Cerebellar cortex (tissue), 1 donor: ENCODE results near the gene CCDC6.
A peak's percentile ranks its signal among the peaks of the same experiment; 100 is the strongest.
"Not testable (repeated sequence)": the region's sequence is repeated elsewhere in the genome, so short reads cannot be mapped to it uniquely, and the experiment has no call there.

Experiments
- DNase-seq: peaks from one replicate; pipeline ENCODE4 v3.0.0-alpha.2; 2015; ENCODE audit warnings: low spot score

Gene CCDC6

DNA sequence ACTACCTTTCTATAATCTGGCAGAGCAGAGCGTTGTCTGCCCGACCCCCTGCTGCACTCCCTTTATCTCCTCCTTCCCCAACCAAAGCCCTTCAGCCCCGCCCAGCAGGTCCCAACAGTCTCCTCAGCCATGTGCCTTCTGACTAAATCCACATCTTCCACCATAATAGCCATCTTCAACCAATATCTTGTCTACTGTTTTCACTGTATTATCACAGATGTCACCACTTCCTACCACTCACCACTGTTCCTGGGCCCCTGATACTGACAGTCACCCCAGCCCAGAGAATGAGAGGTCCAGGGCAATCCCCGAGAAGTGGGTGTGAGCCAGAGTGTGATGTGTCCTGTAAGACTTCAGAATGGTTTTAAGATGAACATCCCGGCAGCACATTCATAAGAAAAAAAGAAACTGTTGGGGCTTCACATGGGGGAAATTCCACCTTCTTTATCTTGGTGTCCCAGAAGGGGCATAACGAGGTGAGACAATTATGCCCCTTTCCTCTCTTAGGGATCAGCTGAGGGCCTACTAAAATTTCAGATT, 25.3 kb downstream of the CCDC6 start:
- no peak for DNase-seq

DNA sequence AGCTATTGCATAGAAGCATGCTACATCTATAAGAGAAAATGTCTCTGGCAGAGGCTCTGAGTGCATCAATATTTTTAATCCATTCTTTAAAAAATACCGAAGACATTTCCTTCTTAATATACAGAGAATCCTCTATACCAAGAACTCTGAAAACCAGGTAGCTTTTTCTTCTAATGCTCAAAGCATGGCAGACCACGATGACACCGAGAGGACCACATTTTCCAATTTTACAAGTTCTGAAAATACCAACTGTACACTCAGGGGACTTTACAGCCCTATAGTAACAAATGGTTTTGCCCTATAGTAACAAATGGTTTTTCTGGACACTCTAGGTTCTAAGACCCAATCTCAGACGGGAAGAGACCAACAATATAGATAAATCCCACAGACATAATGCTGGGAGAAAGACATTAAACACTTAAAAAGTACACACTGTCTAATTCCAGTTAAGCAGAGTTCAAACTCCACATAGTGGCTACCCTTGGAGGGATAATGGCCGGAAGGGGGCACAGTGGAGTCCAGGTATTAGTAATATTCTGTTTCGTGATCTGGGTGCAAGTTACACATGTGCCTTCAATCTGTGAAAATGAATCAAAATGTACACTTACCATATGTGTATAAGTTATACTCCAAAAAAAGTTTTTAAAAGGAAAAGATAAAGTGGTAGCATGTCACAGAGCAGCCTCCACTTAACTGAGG, 26.2 kb downstream of the CCDC6 start:
- no peak for DNase-seq

DNA sequence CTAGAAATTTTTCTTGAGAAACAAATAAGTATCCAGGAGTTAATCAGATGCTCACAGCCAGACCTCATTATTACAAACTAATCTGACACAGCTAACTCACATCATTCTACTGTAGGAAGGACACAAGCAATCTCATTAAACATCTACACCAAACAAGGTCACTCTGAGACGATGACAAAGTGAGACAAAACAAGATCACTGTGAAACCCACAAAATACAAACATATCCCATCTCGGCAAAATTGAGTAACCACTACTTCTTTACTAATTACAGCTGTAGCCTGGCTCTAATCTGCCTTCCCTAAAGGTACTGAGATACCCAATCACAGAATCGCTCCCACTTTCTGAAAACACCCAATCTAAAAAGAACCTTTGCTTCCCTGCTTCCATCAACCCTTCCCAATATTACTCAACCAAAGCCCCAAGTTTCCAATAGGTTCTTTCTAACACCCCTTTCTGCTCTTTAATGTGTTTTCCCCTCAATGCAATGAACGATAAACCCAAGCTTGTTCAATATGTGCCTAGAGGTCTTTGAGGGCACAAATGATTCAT, 26.9 kb downstream of the CCDC6 start:
- no peak for DNase-seq

DNA sequence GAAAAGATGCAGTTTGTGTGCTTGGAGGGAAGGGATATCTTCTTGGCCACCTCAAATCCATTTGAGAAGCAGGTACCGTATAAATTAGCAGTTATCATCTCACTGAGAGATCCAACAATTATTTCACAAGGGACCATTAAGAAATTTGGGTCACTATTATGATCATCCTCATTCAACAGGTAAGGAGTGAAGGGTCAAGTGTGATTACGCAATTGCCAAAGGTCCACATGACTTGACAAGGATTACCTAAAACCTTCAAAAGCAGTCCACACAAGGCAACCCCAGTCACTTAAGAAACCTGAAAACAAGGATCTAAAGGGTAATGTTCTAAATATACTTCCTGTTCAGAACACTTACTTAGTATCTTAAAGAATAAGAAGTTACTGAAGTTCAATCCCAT, 27.4 kb downstream of the CCDC6 start:
- no peak for DNase-seq

DNA sequence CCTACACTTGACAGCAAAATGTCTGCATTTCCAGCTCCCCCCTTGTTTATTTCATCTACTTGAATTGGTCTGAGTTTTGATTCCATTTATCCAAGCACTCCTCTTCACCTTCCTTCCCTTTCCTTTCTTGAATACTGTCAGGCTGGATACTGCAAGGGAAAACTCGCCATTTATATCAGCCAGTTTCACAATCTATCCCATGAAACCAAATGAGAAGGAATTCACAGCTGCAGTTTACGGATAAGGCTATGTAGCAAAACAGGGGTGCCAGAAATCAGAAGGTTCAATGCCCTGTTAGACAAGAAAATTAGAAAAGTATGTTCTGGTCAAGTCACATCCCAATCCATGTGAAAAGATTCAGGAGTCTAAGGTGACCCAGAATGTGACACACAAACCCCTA, 28.1 kb downstream of the CCDC6 start:
- no peak for DNase-seq

DNA sequence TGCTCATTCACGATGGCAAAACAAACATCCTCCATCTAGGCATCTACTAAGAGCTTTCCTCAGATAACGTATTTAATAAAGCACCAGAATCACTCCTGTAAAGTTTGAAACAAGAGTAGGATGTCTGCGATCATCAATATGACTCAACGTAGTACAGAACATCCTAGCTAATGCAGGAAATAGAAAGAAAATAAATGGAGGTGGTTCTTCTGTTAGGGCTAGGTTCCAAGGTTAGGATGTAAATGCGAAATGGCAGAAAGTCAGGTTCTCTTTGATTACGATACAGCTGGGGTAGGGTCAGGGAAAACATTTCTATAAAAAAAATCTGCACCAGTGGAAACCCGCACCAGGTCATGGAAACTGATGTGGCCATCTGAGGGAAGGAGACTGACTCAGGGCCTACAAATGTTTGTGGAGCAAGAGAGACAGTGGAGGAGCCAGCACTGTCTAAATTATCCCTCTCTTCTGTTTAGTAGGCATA, 29.1 kb downstream of the CCDC6 start:
- DNase-seq: no peak

DNA sequence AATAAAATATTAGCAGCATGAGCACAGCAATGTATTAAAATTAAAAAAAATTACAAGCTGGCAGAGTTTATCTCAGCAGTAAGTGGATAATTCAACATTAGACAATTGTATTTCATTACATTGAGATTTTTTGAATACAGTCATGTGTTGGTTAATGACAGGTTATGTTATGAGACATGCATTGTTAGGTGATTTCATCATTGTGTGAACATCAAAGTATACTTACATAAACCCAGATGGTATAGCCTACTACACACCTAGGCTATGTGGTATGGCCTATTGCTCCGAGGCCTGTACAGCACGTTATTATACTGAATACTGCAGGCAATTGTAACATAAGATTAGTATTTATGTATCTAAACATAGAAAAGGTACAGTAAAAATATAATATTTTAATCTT, 29.7 kb downstream of the CCDC6 start:
- no peak for DNase-seq

DNA sequence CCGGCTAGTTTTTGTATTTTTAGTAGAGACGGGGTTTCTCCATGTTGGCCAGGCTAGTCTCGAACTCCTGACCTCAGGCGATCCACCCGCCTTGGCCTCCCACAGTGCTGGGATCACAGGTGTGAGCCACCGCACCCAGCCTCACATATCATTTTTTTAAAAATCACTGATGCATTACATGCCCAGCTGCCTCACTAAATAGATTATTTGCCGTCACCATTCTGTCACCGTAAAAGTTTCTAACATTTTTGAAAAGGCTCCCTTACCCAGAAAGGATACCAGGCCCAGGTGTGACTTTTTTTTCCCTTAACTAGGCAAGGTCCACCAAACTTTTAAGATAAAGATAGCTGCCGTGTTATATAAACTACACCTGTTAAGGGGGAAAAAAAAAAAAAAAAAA, 30.1 kb downstream of the CCDC6 start:
- DNase-seq: not testable (repeated sequence)

DNA sequence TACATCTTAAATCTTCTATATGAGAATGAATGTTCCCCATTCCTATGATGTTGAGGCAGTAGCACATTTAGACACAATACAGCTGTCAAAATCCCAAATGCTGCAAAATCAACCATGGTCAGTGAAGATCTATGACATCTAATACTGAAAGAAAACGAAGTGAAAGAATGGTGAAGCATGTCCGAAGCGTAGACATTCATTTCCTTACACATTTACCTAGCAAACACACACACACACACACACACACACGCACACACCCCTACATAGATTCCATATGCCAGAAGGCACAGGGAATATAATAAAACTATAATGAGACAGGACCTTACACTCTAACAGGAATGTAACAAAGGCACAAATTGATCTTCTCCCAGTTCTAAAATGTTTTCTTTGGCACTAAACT, 32.5 kb downstream of the CCDC6 start:
- DNase-seq: no peak

DNA sequence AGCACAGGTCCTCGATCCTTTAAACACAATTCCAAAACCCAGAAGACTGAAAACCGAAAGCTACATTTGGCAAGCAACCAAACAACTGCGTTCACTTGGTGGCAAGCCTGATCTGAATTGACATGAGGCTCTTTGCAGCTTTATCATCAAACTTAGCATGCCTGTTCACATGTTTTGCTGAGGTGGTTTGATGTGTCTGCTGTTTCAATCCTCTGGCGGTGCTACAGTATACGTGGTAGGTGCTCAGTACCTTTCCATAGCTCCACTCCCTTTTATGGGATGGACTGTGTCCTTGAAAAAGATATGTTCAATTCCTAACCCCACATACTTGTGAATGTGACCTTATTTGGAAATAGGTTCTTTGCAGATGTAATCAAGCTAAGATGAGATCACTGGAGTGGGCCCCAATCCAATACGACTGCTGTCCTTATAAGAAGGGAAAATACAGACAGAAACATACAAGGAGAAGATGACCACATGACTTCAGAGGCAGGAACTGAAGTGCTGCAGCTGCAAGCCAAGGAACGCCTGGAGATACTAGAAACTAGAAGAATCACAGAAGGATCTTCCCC, 33.4 kb downstream of the CCDC6 start:
- DNase-seq: no peak

DNA sequence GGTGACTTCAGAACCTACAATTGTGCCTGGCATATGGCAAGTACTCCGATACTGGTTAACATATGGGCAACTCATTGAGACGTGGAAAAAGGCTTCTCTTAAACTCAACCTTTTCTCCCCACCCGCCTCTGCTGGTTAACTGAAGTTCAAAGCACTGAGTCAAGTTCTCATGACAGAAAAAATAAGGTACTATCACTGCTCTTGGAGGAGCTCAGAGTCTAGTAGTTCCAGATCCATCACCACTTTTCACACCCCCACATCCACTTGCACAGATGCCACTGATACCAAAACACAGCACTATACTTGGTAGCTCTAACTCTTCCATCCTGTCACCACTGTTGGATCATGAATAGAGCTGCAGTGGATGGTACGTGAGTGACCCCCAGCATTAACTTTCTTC, 36.2 kb downstream of the CCDC6 start:
- DNase-seq: no peak

DNA sequence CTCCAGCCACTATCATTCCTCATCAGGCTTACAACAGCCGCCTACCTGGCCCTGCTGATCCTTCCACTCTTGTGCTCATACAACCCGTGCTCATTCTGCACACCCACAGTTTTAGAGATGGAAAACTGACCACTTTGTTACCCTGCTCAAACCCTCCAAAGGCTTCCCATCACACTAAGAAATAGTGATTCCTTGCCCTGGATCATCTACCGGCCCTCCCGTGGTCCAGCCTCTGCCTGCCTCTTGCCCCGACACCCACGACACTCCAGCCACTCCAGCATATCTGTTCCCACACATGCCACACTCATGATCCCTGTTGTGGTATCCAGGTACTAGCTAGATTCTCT, 36.8 kb downstream of the CCDC6 start:
- no peak for DNase-seq

DNA sequence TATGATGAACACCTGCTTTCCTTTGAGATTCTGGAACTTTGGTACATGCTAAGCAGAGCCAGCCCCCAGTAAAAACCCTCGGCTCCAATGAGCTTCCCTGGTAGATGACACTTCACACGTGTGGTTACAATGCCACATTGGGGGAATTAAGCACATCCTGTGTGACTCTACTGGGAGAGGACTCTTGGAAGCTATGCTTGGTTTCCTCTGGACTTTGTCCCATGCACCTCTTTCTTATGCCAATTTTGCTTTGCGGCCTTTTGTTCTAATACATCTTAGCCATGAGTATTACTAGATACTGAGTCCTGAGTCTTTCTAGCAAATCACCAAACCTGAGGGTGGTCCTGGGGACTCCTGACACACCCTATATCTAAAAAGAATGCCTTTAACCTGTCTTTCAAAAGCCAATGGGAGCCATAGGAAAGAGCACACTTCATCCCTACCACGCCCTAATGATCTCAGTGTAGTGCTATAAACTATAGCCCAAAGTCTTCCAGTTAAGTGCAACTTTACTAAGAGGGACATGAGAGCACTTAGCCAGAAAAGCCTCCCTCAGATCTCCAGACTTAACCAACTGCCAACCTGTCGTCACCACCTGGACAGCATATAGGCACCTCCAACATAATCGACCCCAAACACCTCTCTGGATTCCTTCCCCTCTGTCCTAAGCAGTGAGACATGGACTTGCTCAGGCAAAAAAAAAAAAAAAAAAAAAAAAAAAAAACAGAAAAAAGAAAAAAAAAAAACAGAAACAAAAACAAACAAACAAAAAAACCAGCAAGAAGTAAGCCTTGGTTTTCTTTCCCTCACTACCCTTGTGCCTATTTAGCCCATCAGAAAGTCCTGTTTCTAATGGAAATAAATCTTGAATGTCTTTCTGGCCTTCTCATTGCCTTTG, 37.4 kb downstream of the CCDC6 start:
- DNase-seq: no peak

DNA sequence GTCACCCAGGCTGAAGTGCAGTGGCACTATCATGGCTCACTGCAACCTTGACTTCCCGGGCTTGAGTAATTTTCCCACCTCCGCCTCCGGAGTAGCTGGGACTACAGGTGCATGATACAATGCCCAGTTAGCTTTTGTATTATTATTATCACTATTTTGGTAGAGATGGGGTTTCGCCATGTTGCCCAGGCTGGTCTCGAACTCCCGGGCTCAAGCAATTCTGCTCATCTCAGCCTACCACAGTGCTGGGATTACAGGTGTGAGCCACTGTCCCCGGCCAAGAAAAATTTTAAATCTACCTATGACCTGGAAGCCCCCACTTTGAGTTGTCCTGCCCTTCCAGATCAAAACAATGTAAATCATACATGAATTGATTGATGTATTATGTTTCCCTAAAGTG, 38.8 kb downstream of the CCDC6 start:
- no peak for DNase-seq

DNA sequence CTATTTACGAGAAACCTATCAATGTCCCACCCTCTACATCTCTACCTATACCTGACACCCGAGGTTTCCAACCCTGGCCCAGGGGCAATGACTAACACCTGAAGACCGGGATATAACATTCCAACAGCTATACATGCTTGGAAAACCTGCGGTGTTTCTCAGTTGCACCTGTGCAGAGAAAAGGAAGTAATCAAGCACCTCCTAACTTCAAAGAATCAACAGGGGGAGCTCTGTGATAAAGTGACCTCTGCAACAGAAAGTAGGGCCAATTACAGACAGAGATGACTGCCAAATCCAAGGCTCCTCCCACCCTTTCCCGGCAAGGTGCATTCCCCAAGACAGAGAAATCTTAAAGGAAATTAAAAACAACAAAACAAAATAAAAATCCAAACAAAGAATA, 41.3 kb downstream of the CCDC6 start:
- DNase-seq: peak; percentile 52

DNA sequence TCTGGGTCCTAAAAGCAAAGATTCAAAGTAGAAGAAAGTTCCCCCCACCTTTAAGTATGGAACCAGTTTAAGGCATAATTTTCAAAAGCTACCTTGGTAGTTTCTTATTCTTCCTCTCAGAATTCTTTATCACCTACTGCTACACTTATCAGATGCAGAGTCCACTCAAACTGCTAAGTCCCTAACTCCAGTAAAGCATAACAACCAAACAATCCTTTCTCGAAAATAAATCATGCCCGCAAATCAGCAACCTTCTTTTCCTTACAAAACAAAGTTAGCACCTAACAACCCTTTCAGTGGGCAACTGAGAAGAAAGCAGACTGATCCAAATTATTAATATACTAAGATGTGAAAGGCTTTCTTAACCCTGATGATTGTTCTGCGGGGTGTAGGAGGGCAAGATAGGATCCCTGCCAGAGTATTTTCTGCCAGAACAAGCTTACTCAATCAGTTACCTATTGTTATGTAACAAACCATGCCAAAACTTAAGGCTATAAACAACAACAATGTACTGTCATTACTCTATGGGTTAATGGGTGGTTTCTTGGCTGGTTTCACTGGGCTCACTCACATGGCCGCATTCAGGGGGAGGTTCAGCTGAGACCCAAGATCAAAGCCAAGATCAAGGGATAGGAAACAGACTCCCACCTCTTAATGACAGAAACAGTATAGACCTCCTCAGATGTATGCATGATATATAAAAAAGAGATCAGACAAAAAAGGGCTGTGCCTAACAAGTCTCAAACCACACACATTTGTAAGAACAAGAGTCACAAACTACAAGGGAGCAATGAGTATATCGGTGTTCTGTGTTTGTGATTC, 42.0 kb downstream of the CCDC6 start:
- no peak for DNase-seq

DNA sequence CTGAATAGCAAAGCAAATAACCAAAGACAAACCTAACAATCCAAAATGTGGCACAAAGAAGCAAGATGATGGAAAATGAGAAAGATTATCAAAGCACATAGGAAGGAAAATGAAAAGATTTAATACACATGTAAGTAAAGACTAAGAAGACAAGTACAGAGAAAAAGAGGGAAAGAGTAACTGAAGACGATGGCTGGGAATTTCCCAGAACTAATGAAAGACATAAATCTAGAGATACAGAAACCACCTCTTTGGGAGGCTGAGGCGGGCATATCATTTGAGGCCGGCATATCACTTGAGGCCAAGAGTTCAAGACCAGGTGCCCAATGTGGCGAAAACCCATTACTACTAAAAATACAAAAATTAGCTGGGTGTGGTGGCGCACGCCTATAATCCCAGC, 46.8 kb downstream of the CCDC6 start:
- DNase-seq: no peak

DNA sequence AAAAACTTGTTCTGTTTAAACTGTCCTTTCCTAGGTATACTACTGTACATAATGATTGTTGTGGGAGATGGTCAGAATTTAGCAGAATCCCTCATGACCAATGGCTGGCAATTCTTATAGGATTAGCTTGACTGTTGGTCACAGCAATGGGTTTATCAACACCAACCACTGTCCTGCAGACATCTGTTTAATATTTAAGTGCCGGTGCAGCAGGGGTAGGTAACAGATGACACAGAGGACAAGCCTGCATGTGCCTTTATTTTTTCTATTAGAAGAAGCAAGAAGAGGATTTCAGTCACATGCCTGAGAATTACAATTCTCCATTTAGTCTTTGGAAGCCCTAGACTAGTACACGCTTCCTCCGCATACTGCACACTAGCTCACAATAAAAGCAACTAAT, 48.4 kb downstream of the CCDC6 start:
- DNase-seq: no peak

DNA sequence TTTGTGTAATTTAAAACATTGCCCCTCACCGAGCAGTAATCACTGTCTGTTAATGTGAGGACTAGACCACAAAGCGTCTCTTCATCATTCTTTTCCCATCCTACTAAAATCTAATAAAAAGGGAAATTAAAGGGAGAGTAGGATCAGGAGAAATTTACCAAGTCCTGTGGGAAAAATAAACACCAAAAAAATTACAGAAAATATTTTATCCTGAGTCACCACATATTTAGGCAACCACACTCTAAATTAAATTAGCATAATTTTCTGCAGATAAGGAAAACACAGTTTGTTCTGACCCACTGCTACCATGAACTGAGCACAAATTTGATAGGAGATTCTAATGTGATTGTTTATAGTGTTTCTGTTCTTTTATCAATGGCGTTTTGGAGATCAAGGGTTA, 49.3 kb downstream of the CCDC6 start:
- DNase-seq: no peak

DNA sequence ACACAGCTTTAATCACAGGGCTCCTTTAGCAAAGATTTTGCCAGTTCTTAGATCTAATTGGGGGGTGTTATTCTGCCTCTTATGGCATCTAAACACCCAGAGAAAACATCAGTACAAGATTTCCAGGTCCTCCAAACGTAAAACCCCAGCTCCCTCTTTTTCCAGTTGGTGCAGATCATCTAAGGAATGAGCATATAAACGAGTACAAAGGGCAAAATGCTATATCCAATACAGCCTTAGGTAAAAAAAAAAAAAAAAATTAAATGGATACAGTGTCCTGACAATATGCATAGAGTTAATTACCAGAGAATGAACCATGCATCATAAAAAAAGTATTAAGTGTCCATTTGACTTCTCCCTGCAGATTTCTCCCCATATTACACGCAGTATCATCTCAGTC, 50.3 kb downstream of the CCDC6 start:
- DNase-seq: no peak

DNA sequence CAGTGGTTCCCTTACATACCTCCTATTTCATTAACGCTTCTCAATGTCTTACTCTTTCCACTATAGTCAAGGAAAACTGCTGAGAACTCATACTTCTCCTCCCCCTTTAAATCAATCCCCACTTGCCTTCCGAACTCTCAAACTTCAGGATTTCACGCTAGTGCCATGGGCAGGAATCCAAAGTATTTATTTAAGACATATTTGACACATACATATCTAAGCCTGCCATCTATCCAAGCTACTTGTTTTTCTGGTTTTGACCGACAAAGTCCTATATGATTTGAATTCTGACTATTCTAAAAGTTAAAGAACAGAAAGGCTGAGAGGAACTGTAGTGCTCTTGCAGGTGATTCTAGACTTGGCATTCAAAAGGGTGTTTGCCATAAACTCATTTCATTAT, 51.8 kb downstream of the CCDC6 start:
- no peak for DNase-seq

DNA sequence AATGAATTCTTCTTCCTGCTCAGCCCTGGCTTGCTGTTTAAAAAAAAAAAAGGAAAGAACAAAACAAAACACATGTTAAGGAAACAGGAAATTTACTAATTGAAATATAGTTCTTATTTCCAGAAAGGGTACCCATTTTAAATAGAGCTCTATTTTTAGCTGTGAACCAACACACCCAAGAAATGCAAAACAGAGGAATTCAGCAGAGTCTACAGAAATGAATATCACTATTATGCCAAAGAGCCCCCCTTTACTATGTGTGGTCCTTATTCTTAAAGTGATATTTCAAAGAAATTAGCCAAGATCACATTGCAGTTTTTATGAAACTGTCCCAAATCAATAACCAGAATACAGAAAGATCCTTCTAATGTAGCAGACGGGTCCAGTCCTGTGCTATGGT, 53.7 kb downstream of the CCDC6 start:
- DNase-seq: no peak
